Fibroblast of lung (primary cell): ENCODE results near the gene TPPP3.

ENCODE experiments used
- CTCF ChIP-seq, 2 donors: IDR thresholded peaks in 1 of 2; conservative IDR thresholded peaks in 1 of 2; 1 replicate in 1 of 2; 2 replicates in 1 of 2; pipeline ENCODE4 v1.5.1; 2011 to 2012; ENCODE audit warnings: low read length in 2 of 2, control low read depth in 1 of 2, inconsistent platforms in 1 of 2, low read depth in 1 of 2, mild to moderate bottlenecking in 1 of 2
- EZH2 ChIP-seq: IDR thresholded peaks from 2 replicates; pipeline ENCODE4 v1.5.1; 2012; ENCODE audit warnings: low read length, control low read depth, mild to moderate bottlenecking; ENCODE audit errors: missing control alignments

- TF ChIP-seq CTCF (conservative IDR thresholded peaks at IDR 0.05 in 1 of 2, IDR thresholded peaks at IDR 0.05 in 1 of 2; ENCODE audit: low read depth in 1 of 2, low read length in 2 of 2) (no peak), EZH2 (no peak)
Measured at GRCh38 chr16:67407788-67408452, 14.6 kb upstream of the TPPP3 start.
